Gastrocnemius medialis (tissue), 4 donors: ENCODE results near the gene RASSF4. TPM values are rescaled to one million over a fixed set of nuclear protein-coding genes. Genes with fewer than 3 reads are reported as not detected.

Source experiments
- ATAC-seq, 2 donors: fragments of 150-250 bp; one replicate each; pipeline ENCODE4 v1.9.1; 2016
- DNase-seq, 2 donors: peaks; one replicate each; pipeline ENCODE4 v3.0.0-alpha.2; 2019
- H3K27ac ChIP-seq, 4 donors: fragments of 200-600 bp; sonication (generic); 1 replicate in 1 of 4; 2 replicates in 3 of 4; pipeline ENCODE4 v1.5.1; 2016 to 2018; ENCODE audit warnings: mild to moderate bottlenecking in 2 of 4, moderate library complexity in 1 of 4
- H3K27me3 ChIP-seq, 3 donors: fragments of 200-600 bp; sonication (generic) in 2 of 3; 1 replicate in 1 of 3; 2 replicates in 2 of 3; pipeline versions ENCODE4 v1.5.1 to v1.6.0; 2016 to 2019; ENCODE audit warnings: mild to moderate bottlenecking in 1 of 3, moderate library complexity in 1 of 3
- H3K36me3 ChIP-seq, 2 donors: fragments of 200-600 bp; sonication (generic) in 1 of 2; one replicate each; pipeline ENCODE4 v1.5.1; 2017 to 2018
- H3K4me1 ChIP-seq, 2 donors: fragments of 200-600 bp; sonication (generic) in 1 of 2; one replicate each; pipeline ENCODE4 v1.5.1; 2016 to 2017; ENCODE audit warnings: mild to moderate bottlenecking in 2 of 2
- H3K4me3 ChIP-seq, 4 donors: fragments of 200-600 bp; sonication (generic) in 3 of 4; 1 replicate in 1 of 4; 2 replicates in 3 of 4; pipeline ENCODE4 v1.5.1; 2016 to 2019; ENCODE audit warnings: mild to moderate bottlenecking in 2 of 4
- H3K9me3 ChIP-seq, 3 donors: fragments of 200-600 bp; sonication (generic) in 2 of 3; 1 replicate in 1 of 3; 2 replicates in 2 of 3; pipeline ENCODE4 v1.5.1; 2016 to 2019
- POLR2A ChIP-seq, 2 donors: fragments of 450-650 bp; IDR thresholded peaks; one replicate each; pipeline ENCODE4 v1.6.1; 2017; ENCODE audit warnings: antibody characterized with exemption in 2 of 2, mild to moderate bottlenecking in 2 of 2, moderate library complexity in 2 of 2
- in situ Hi-C, 4 donors: fragments of 200-750 bp; cut with MboI; loops; one replicate each; pipeline versions ENCODE4 v1.15.0 to v1.8.0; 2017; ENCODE audit warnings: low sequenced_read_pairs in 4 of 4
- intact Hi-C: fragments of 100-400 bp; cut with DNase I; formaldehyde crosslinking; loops from one replicate; pipeline ENCODE4 v1.15.1; 2023; ENCODE audit warnings: low total_unique reads
- total RNA-seq, 4 donors: library from RNA; depleted of rRNA; stranded (reverse); fragments of >200 nt; gene quantifications; one replicate each; pipeline versions ENCODE4 v1.1.0 to v1.2.3, GENCODE V29; 2016
- TF ChIP-seq, protein P1 (sequence below), 5 experiments: fragments of 450-650 bp in 3 of 5; fragments of 200-600 bp in 2 of 5; sonication (generic) in 2 of 5; IDR thresholded peaks in 4 of 5; conservative IDR thresholded peaks in 1 of 5; 1 replicate in 4 of 5; 2 replicates in 1 of 5; pipeline ENCODE4 v1.5.1; 2016 to 2019; ENCODE audit warnings: antibody characterized with exemption in 5 of 5, mild to moderate bottlenecking in 3 of 5, moderate library complexity in 3 of 5

The RASSF4 gene
- total RNA-seq, 4 donors from 2014 or later: 9.4 to 39.7 (median 24.0) TPM

DNA sequence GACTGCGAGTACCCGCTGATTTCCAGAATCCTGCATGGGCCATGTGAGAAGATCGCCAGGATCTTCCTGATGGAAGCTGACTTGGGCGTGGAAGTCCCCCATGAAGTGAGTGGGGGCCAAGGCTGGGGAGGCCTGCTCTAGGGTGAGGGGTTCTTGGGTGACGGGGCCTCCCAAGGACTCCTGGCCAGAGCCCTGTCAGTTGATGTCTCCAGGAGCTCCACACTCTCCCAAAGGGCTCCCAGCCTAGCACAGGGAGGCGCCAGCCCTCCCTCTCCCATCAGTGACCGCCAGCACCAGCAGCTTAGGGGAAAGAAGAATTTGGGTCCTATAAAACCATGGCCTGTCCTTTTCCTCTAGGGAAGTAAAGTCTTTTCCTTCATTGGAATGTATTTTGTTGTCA, 31.4 kb downstream of the RASSF4 start:
- in situ Hi-C loops (loop anchor here in 2 of 4 donors (25.0 kb wide), 2 partner anchors 1021 to 1579 kb away; partner anchors contain the start of gene HNRNPF (in 2 of the 2)), intact Hi-C loops (loop anchor here (10.0 kb wide), 1 partner anchor 434 kb away; no protein-coding TSS in a partner anchor)
- H3K27ac ChIP-seq: peak overlapping the region; percentile 22 to 72 (median 37)
- no peaks in the 10 kb centered on the region for H3K27me3 ChIP-seq
- no peak for TF ChIP-seq POLR2A (IDR thresholded peaks at IDR 0.05)
- TF ChIP-seq, protein P1, sequence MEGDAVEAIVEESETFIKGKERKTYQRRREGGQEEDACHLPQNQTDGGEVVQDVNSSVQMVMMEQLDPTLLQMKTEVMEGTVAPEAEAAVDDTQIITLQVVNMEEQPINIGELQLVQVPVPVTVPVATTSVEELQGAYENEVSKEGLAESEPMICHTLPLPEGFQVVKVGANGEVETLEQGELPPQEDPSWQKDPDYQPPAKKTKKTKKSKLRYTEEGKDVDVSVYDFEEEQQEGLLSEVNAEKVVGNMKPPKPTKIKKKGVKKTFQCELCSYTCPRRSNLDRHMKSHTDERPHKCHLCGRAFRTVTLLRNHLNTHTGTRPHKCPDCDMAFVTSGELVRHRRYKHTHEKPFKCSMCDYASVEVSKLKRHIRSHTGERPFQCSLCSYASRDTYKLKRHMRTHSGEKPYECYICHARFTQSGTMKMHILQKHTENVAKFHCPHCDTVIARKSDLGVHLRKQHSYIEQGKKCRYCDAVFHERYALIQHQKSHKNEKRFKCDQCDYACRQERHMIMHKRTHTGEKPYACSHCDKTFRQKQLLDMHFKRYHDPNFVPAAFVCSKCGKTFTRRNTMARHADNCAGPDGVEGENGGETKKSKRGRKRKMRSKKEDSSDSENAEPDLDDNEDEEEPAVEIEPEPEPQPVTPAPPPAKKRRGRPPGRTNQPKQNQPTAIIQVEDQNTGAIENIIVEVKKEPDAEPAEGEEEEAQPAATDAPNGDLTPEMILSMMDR (IDR thresholded peaks at IDR 0.05 in 4 of 5, conservative IDR thresholded peaks at IDR 0.05 in 1 of 5): no peak
- H3K4me1 ChIP-seq: peaks cover 44 to 53% of the 10 kb centered on the region in 2 donors
- ATAC-seq: no peak
- no peak for DNase-seq
- no peaks in the 10 kb centered on the region for H3K36me3 ChIP-seq
- H3K4me3 ChIP-seq: no peak overlapping the region
- H3K9me3 ChIP-seq: no peaks in the 10 kb centered on the region

DNA sequence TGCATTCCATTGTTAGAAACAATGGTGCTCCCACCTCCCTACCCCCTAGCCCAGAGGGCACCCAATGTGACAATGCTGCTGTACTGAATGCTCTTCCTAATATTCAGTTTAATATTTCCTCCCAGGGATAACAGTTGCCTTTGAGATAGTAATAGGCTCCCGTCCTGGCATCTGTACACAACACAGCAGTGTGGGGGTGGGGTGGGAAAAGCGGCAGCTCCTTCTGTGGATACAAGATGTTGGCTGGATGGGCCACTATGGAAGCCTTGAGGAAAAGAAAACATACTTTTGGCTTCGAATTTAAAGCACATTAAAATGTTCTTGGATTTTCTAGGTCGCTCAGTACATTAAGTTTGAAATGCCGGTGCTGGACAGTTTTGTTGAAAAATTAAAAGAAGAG, 32.0 kb downstream of the RASSF4 start:
- intact Hi-C loops: loop anchor here (10.0 kb wide), 1 partner anchor 433 kb away; no protein-coding TSS in a partner anchor
- TF ChIP-seq, protein P1 (IDR thresholded peaks at IDR 0.05 in 4 of 5, conservative IDR thresholded peaks at IDR 0.05 in 1 of 5): no peak
- no peak for TF ChIP-seq POLR2A (IDR thresholded peaks at IDR 0.05)
- ATAC-seq: no peak
- peak overlapping the region in 3 of 4 donors; percentile 22 to 72 (median 43) for H3K27ac ChIP-seq
- no peaks in the 10 kb centered on the region for H3K36me3 ChIP-seq
- no peaks in the 10 kb centered on the region for H3K9me3 ChIP-seq
- no peaks in the 10 kb centered on the region for H3K27me3 ChIP-seq
- no peak overlapping the region for H3K4me3 ChIP-seq
- in situ Hi-C loops: loop anchor here in 2 of 4 donors (25.0 kb wide), 2 partner anchors 1021 to 1579 kb away; partner anchors contain the start of gene HNRNPF (in 2 of the 2)
- peaks cover 50 to 60% of the 10 kb centered on the region in 2 donors for H3K4me1 ChIP-seq
- DNase-seq: no peak

DNA sequence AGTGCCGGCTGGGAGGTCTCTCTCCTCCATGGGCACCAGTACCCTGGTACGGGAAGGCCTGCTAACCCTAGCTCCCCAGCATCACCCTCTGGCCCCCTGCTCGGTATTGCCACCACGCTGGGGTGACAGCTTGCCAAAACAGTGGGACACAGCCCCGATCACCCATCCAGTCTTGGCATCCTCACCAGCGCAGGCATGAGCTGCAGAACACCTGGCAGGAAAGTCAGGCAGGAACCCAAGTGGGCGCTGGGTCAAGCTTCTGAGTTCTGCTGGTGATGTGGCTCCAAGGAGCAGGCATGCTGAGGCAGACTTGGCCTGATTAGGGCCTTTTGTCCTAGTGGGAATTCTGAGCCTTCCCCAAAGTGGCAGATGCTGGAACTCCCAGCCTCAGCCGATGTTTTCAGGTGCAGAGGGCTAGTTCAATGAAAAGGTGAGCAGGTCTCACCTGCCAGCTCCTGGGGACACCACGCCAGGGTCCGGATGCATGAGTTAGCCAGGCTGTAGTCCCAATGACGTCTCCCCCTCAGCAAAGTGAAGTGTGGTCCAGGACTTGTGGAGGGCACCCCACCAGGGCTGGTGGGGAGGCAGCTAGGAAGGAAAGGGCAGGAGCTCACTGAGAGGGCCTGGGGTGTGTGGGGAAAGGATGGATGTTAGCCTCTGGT, 32.6 kb downstream of the RASSF4 start:
- ATAC-seq (no peak), DNase-seq (peak in 1 of 2 donors; percentile 35)
- H3K4me1 ChIP-seq: peaks cover 56 to 64% of the 10 kb centered on the region in 2 donors

DNA sequence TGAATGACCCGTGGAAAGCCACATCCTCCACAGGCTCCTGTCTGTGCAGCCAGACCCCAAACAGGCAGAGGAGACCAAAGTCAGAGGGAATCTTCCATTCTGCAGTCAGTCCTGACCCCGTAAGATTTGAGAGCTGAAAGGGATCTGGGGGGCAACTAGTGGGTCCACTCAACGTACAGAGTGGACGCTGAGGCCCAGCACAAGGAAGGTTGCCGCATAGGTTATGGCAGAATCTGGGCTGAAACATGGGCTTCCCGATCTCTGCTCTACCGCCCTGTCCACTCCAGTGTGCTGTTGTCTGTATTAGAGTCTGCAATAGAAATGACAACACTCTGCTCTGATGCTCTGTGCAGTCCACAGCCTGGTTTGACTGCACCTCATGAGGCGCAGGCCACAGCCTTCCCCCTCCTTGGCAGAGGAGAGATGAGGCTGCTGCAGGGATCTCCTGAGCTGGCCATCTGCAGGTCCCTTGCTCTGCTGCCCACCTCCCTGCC, 33.2 kb downstream of the RASSF4 start:
- TF ChIP-seq, protein P1 (IDR thresholded peaks at IDR 0.05 in 4 of 5, conservative IDR thresholded peaks at IDR 0.05 in 1 of 5): no peak
- TF ChIP-seq POLR2A (IDR thresholded peaks at IDR 0.05): no peak
- peaks cover 60 to 68% of the 10 kb centered on the region in 2 donors for H3K4me1 ChIP-seq
- DNase-seq: no peak
- no peak overlapping the region for H3K4me3 ChIP-seq
- ATAC-seq: no peak
- intact Hi-C loops: loop anchor here (10.0 kb wide), 1 partner anchor 432 kb away; no protein-coding TSS in a partner anchor
- H3K27me3 ChIP-seq: no peaks in the 10 kb centered on the region
- no peaks in the 10 kb centered on the region for H3K36me3 ChIP-seq
- in situ Hi-C loops: loop anchor here in 2 of 4 donors (25.0 kb wide), 2 partner anchors 1020 to 1580 kb away; partner anchors contain the start of gene HNRNPF (in 2 of the 2)
- H3K9me3 ChIP-seq: no peaks in the 10 kb centered on the region
- H3K27ac ChIP-seq: peak overlapping the region; percentile 22 to 83 (median 59)

More for the DNA sequence above, 32.6 kb downstream of the RASSF4 start:
- no peak overlapping the region for H3K4me3 ChIP-seq
- H3K27ac ChIP-seq: peak overlapping the region; percentile 22 to 72 (median 44)
- intact Hi-C loops: loop anchor here (10.0 kb wide), 1 partner anchor 433 kb away; no protein-coding TSS in a partner anchor
- H3K27me3 ChIP-seq: no peaks in the 10 kb centered on the region
- in situ Hi-C loops: loop anchor here in 2 of 4 donors (25.0 kb wide), 2 partner anchors 1020 to 1580 kb away; partner anchors contain the start of gene HNRNPF (in 2 of the 2)
- H3K9me3 ChIP-seq: no peaks in the 10 kb centered on the region
- TF ChIP-seq, protein P1 (IDR thresholded peaks at IDR 0.05 in 4 of 5, conservative IDR thresholded peaks at IDR 0.05 in 1 of 5): no peak
- TF ChIP-seq POLR2A (IDR thresholded peaks at IDR 0.05): no peak
- no peaks in the 10 kb centered on the region for H3K36me3 ChIP-seq
